Progenitor cell of endocrine pancreas (in vitro differentiated cells): ENCODE measurements around the gene LHFPL6. TPM values are rescaled to one million over a fixed set of nuclear protein-coding genes. Genes with fewer than 3 reads are reported as not detected.

Experiments
- DNase-seq: peaks from one replicate; pipeline ENCODE4 v3.0.0; 2021; ENCODE audit warnings: low spot score; ENCODE audit not compliant: unreplicated experiment
- H3K27ac Mint-ChIP-seq: 2 replicates; pipeline ENCODE4 v1.8.0; 2021; ENCODE audit warnings: mild to moderate bottlenecking, moderate library complexity, mixed read lengths
- H3K27me3 Mint-ChIP-seq: 2 replicates; pipeline ENCODE4 v1.8.0; 2021; ENCODE audit warnings: mixed read lengths
- H3K36me3 Mint-ChIP-seq: 2 replicates; pipeline ENCODE4 v1.8.0; 2022; ENCODE audit warnings: mixed read lengths; ENCODE audit not compliant: insufficient read depth
- H3K4me1 Mint-ChIP-seq: 2 replicates; pipeline ENCODE4 v1.8.0; 2021; ENCODE audit warnings: low read depth, mixed read lengths
- H3K4me3 Mint-ChIP-seq: 2 replicates; pipeline ENCODE4 v1.8.0; 2021; ENCODE audit warnings: low read depth, mild to moderate bottlenecking, moderate library complexity, mixed read lengths
- H3K9me3 Mint-ChIP-seq: 2 replicates; pipeline ENCODE4 v1.8.0; 2021; ENCODE audit warnings: low read depth, mixed read lengths
- total RNA-seq: library from RNA; stranded (reverse); gene quantifications from 2 replicates; pipeline ENCODE4 v1.2.1, GENCODE V29; 2021
- TF ChIP-seq, protein P1 (sequence below): fragments of 200-600 bp; sonication (generic); IDR thresholded peaks from one replicate; pipeline ENCODE4 v1.5.0; 2021; ENCODE audit warnings: antibody characterized with exemption, mild to moderate bottlenecking; ENCODE audit not compliant: unreplicated experiment

The LHFPL6 gene
- total RNA-seq, 1 donor from 2014 or later, result 1.0 TPM

DNA sequence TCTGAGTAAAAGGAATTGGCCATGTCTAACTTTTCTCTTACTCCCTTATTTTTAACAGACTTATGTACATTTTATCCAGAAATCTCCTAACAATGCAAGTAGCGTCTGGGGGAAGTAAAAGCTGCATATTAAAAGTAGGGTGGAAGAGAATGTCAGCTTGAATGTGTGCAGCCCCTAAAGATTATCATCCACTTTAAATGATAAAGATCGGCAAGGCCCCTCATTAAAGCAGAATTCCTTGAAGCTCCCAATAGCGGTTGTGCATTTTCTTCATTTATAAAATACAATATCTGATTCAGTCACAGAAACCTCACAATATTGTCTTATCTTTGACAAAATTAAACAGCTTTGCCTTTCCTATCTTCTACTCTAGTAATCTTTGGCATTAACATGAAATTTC is 184.6 kb downstream of the LHFPL6 start:
- H3K4me3 Mint-ChIP-seq, result no peak overlapping the region
- DNase-seq, result no peak
- no peak overlapping the region for H3K27ac Mint-ChIP-seq
- peaks cover 5% of the 10 kb centered on the region for H3K4me1 Mint-ChIP-seq
- peaks cover 35% of the 10 kb centered on the region for H3K27me3 Mint-ChIP-seq
- H3K9me3 Mint-ChIP-seq, result no peaks in the 10 kb centered on the region
- H3K36me3 Mint-ChIP-seq, result no peaks in the 10 kb centered on the region
- TF ChIP-seq, protein P1, sequence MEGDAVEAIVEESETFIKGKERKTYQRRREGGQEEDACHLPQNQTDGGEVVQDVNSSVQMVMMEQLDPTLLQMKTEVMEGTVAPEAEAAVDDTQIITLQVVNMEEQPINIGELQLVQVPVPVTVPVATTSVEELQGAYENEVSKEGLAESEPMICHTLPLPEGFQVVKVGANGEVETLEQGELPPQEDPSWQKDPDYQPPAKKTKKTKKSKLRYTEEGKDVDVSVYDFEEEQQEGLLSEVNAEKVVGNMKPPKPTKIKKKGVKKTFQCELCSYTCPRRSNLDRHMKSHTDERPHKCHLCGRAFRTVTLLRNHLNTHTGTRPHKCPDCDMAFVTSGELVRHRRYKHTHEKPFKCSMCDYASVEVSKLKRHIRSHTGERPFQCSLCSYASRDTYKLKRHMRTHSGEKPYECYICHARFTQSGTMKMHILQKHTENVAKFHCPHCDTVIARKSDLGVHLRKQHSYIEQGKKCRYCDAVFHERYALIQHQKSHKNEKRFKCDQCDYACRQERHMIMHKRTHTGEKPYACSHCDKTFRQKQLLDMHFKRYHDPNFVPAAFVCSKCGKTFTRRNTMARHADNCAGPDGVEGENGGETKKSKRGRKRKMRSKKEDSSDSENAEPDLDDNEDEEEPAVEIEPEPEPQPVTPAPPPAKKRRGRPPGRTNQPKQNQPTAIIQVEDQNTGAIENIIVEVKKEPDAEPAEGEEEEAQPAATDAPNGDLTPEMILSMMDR, result no peak

DNA sequence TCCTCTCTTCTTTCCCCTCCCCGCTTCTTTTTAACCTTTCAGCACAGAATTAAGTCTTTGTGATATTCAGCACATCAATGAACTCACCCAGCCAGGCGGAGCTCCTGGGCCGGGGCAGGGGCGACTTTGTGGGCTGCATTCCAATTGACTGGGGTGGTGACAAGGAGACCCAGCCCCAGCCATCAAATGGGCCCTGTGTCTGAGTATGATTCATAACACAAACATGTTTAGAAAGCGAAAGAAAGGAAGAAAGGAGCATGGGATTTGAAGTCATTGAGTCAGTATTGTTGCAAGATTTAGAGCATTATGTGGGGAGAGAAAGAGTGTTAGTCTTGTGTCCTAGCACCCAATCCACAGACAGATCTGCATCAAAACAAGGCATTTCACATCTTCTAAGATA is 185.3 kb downstream of the LHFPL6 start:
- H3K36me3 Mint-ChIP-seq, result no peaks in the 10 kb centered on the region
- no peaks in the 10 kb centered on the region for H3K9me3 Mint-ChIP-seq
- no peak for DNase-seq
- peaks cover 5% of the 10 kb centered on the region for H3K4me1 Mint-ChIP-seq
- peaks cover 35% of the 10 kb centered on the region for H3K27me3 Mint-ChIP-seq
- H3K4me3 Mint-ChIP-seq, result no peak overlapping the region
- TF ChIP-seq, protein P1, result no peak
- no peak overlapping the region for H3K27ac Mint-ChIP-seq

- H3K27ac Mint-ChIP-seq, result no peak overlapping the region
- TF ChIP-seq, protein P1, result peak; percentile 58
- no peaks in the 10 kb centered on the region for H3K36me3 Mint-ChIP-seq
- peaks cover 35% of the 10 kb centered on the region for H3K27me3 Mint-ChIP-seq
- peaks cover 5% of the 10 kb centered on the region for H3K4me1 Mint-ChIP-seq
- DNase-seq, result no peak
- H3K4me3 Mint-ChIP-seq, result no peak overlapping the region
- no peaks in the 10 kb centered on the region for H3K9me3 Mint-ChIP-seq
Measured at GRCh38 chr13:39417131-39417530, 185.9 kb downstream of the LHFPL6 start.

GRCh38 chr13:39415008-39415802 is 187.8 kb downstream of the LHFPL6 start:
- TF ChIP-seq, protein P1, result peak; percentile 35
- H3K4me3 Mint-ChIP-seq, result no peak overlapping the region
- H3K27me3 Mint-ChIP-seq, result peaks cover 33% of the 10 kb centered on the region
- H3K4me1 Mint-ChIP-seq, result peaks cover 5% of the 10 kb centered on the region
- no peak for DNase-seq
- no peak overlapping the region for H3K27ac Mint-ChIP-seq
- H3K9me3 Mint-ChIP-seq, result no peaks in the 10 kb centered on the region
- no peaks in the 10 kb centered on the region for H3K36me3 Mint-ChIP-seq

GRCh38 chr13:39414339-39414738 is 188.7 kb downstream of the LHFPL6 start:
- H3K36me3 Mint-ChIP-seq, result no peaks in the 10 kb centered on the region
- no peak for DNase-seq
- no peak overlapping the region for H3K4me3 Mint-ChIP-seq
- no peak overlapping the region for H3K27ac Mint-ChIP-seq
- peaks cover 30% of the 10 kb centered on the region for H3K27me3 Mint-ChIP-seq
- peaks cover 5% of the 10 kb centered on the region for H3K4me1 Mint-ChIP-seq
- TF ChIP-seq, protein P1, result no peak
- no peaks in the 10 kb centered on the region for H3K9me3 Mint-ChIP-seq
